B cell (primary cell): ENCODE results near the gene SART1.

ENCODE experiments used
- EZH2 ChIP-seq: IDR thresholded peaks from 2 replicates; pipeline ENCODE4 v1.6.1; 2012; ENCODE audit warnings: borderline replicate concordance, low read depth, mild to moderate bottlenecking, moderate library complexity, low read length; ENCODE audit not compliant: insufficient read depth, poor library complexity, severe bottlenecking
- TF ChIP-seq, protein P1 (sequence below): fragments of 200-600 bp; IDR thresholded peaks from one replicate; pipeline ENCODE4 v1.8.0; 2022; ENCODE audit warnings: antibody characterized with exemption, mild to moderate bottlenecking

DNA sequence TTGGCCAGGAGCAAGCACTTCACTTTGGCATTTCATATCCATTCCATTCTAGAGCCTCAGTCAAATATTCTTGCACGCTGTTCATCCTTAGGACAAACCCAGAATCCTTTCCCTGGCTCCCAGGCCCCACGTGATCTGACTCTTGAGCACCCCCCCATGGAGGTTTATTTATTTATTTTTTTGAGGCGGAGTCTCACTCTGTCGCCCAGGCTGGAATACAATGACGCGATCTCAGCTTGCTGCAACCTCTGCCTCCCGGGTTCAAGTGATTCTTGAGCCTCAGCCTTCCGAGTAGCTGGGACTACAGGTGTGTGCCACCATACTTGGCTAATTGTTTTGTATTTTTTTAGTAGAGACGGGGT is 29.0 kb upstream of the SART1 start:
- TF ChIP-seq, protein P1, sequence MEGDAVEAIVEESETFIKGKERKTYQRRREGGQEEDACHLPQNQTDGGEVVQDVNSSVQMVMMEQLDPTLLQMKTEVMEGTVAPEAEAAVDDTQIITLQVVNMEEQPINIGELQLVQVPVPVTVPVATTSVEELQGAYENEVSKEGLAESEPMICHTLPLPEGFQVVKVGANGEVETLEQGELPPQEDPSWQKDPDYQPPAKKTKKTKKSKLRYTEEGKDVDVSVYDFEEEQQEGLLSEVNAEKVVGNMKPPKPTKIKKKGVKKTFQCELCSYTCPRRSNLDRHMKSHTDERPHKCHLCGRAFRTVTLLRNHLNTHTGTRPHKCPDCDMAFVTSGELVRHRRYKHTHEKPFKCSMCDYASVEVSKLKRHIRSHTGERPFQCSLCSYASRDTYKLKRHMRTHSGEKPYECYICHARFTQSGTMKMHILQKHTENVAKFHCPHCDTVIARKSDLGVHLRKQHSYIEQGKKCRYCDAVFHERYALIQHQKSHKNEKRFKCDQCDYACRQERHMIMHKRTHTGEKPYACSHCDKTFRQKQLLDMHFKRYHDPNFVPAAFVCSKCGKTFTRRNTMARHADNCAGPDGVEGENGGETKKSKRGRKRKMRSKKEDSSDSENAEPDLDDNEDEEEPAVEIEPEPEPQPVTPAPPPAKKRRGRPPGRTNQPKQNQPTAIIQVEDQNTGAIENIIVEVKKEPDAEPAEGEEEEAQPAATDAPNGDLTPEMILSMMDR = no peak
- no peak for TF ChIP-seq EZH2
